Adrenal gland (tissue), 5 donors: ENCODE measurements around the gene GPR135.

ENCODE experiments used
- CTCF ChIP-seq, 6 experiments: fragments of 450-650 bp in 4 of 6; fragments of 200-600 bp in 2 of 6; sonication (generic) in 1 of 6; IDR thresholded peaks; 1 replicate in 5 of 6; 2 replicates in 1 of 6; pipeline versions ENCODE4 v1.5.1 to v1.8.0; 2016 to 2021; ENCODE audit warnings: antibody characterized with exemption in 6 of 6, mild to moderate bottlenecking in 2 of 6, moderate library complexity in 1 of 6
- POLR2A ChIP-seq, 2 donors: fragments of 450-650 bp; IDR thresholded peaks; one replicate each; pipeline ENCODE4 v1.6.1; 2017; ENCODE audit warnings: antibody characterized with exemption in 2 of 2, mild to moderate bottlenecking in 2 of 2, moderate library complexity in 1 of 2
- donor health status: DM: no; HTN: no; CAD: no.

GRCh38 chr14:59439256-59439965 is 25.8 kb downstream of the GPR135 start:
- no peak for TF ChIP-seq CTCF (IDR thresholded peaks at IDR 0.05)
- no peak for TF ChIP-seq POLR2A (IDR thresholded peaks at IDR 0.05)
